ENCODE measurements around the gene NTRK3. TPM values are rescaled to one million over a fixed set of nuclear protein-coding genes. Genes with fewer than 3 reads are reported as not detected.

NTRK3 gene
- total RNA-seq, 1 experiment from 2014 or later: not detected

GRCh38 chr15:87924433-87924832, 332.1 kb downstream of the NTRK3 start:
- no peak for DNase-seq
- Histone ChIP-seq H3K4me1 (ENCODE audit: insufficient read depth, low read length) (no peaks in the 10 kb centered on the region), H4K20me1 (ENCODE audit: low read length) (no peaks in the 10 kb centered on the region), H3K9ac (ENCODE audit: low read length) (no peak overlapping the region), H3F3A (ENCODE audit: low read length, unreplicated experiment) (no peaks in the 10 kb centered on the region), H2AFZ (ENCODE audit: low read length) (no peak overlapping the region), H3K9me2 (replicated peaks; ENCODE audit: low read length) (no peaks in the 10 kb centered on the region), H3K9me3 (ENCODE audit: low read length) (no peaks in the 10 kb centered on the region), H3K4me3 (ENCODE audit: low read length) (no peak overlapping the region), H3K27ac (ENCODE audit: low read length) (no peak overlapping the region), H3K27me3 (ENCODE audit: low read length) (no peaks in the 10 kb centered on the region), H3K4me2 (ENCODE audit: low read length) (no peak overlapping the region), H3K79me2 (ENCODE audit: low read length) (no peaks in the 10 kb centered on the region), H3K36me3 (ENCODE audit: low read depth, low read length) (no peaks in the 10 kb centered on the region)
- ChIA-PET CTCF (no interaction called here), POLR2A (ENCODE audit: unreplicated experiment) (no interaction called here)
- BruUV-seq (replicated peaks): no TSS peak
- TF ChIP-seq EZH2 (IDR thresholded peaks at IDR 0.05; ENCODE audit: low read length, unreplicated experiment) (no peak), EZH2phosphoT487 (IDR thresholded peaks at IDR 0.05; ENCODE audit: borderline replicate concordance, low read length) (no peak), CTCF (conservative IDR thresholded peaks at IDR 0.05; ENCODE audit: low read depth, low read length) (no peak)
- no peak for ATAC-seq
- intact Hi-C loops (cut with micrococcal nuclease): no loop called here

GRCh38 chr15:87919064-87919463, 337.5 kb downstream of the NTRK3 start:
- no peak for TF ChIP-seq EZH2phosphoT487 (IDR thresholded peaks at IDR 0.05; ENCODE audit: borderline replicate concordance, low read length)
- no peak for TF ChIP-seq EZH2 (IDR thresholded peaks at IDR 0.05; ENCODE audit: low read length, unreplicated experiment)
- no peak for TF ChIP-seq CTCF (conservative IDR thresholded peaks at IDR 0.05; ENCODE audit: low read depth, low read length)
- Histone ChIP-seq H3K4me2 (ENCODE audit: low read length) (no peak overlapping the region), H3K9me2 (replicated peaks; ENCODE audit: low read length) (no peaks in the 10 kb centered on the region), H3K27ac (ENCODE audit: low read length) (no peak overlapping the region), H3F3A (ENCODE audit: low read length, unreplicated experiment) (no peaks in the 10 kb centered on the region), H3K36me3 (ENCODE audit: low read depth, low read length) (no peaks in the 10 kb centered on the region), H3K9ac (ENCODE audit: low read length) (no peak overlapping the region), H4K20me1 (ENCODE audit: low read length) (no peaks in the 10 kb centered on the region), H3K4me3 (ENCODE audit: low read length) (no peak overlapping the region), H3K4me1 (ENCODE audit: insufficient read depth, low read length) (no peaks in the 10 kb centered on the region), H3K27me3 (ENCODE audit: low read length) (no peaks in the 10 kb centered on the region), H3K9me3 (ENCODE audit: low read length) (no peaks in the 10 kb centered on the region), H3K79me2 (ENCODE audit: low read length) (no peaks in the 10 kb centered on the region), H2AFZ (ENCODE audit: low read length) (no peak overlapping the region)
- intact Hi-C loops (cut with micrococcal nuclease): no loop called here
- DNase-seq (no peak), ATAC-seq (no peak)
- BruUV-seq (replicated peaks): no TSS peak
- CTCF ChIA-PET: no interaction called here
- POLR2A ChIA-PET (ENCODE audit: unreplicated experiment): no interaction called here

- no peaks in the 10 kb centered on the region for H3K27me3 ChIP-seq (ENCODE audit: low read length)
- no peak for ATAC-seq
- peak; percentile 6 for DNase-seq
- no peaks in the 10 kb centered on the region for H3K36me3 ChIP-seq (ENCODE audit: low read depth, low read length)
- no peak overlapping the region for H3K9ac ChIP-seq (ENCODE audit: low read length)
- no peaks in the 10 kb centered on the region for H3K4me1 ChIP-seq (ENCODE audit: insufficient read depth, low read length)
- no peak overlapping the region for H3K4me3 ChIP-seq (ENCODE audit: low read length)
- H4K20me1 ChIP-seq (ENCODE audit: low read length): no peaks in the 10 kb centered on the region
- no peaks in the 10 kb centered on the region for H3K9me2 ChIP-seq (replicated peaks; ENCODE audit: low read length)
- intact Hi-C loops (cut with micrococcal nuclease): no loop called here
- CTCF ChIA-PET: no interaction called here
- H3K9me3 ChIP-seq (ENCODE audit: low read length): no peaks in the 10 kb centered on the region
- POLR2A ChIA-PET (ENCODE audit: unreplicated experiment): no interaction called here
- no peak overlapping the region for H2AFZ ChIP-seq (ENCODE audit: low read length)
- no peaks in the 10 kb centered on the region for H3F3A ChIP-seq (ENCODE audit: low read length, unreplicated experiment)
- no peak overlapping the region for H3K27ac ChIP-seq (ENCODE audit: low read length)
- TF ChIP-seq EZH2 (IDR thresholded peaks at IDR 0.05; ENCODE audit: low read length, unreplicated experiment) (no peak), EZH2phosphoT487 (IDR thresholded peaks at IDR 0.05; ENCODE audit: borderline replicate concordance, low read length) (no peak), CTCF (conservative IDR thresholded peaks at IDR 0.05; ENCODE audit: low read depth, low read length) (no peak)
- no peak overlapping the region for H3K4me2 ChIP-seq (ENCODE audit: low read length)
- no peaks in the 10 kb centered on the region for H3K79me2 ChIP-seq (ENCODE audit: low read length)
- BruUV-seq (replicated peaks): no TSS peak
Observed at GRCh38 chr15:87917480-87917879, 339.1 kb downstream of the NTRK3 start.

Measured in PC-3 (cell line).